DMS79 treated with DMSO at 0.1 percent for 48 hours (cell line): ENCODE results near the gene SCAPER.

Source experiments
- DNase-seq: peaks from one replicate; lab custom pipeline; 2025; lab: John Stamatoyannopoulos, UW

Gene SCAPER

DNA sequence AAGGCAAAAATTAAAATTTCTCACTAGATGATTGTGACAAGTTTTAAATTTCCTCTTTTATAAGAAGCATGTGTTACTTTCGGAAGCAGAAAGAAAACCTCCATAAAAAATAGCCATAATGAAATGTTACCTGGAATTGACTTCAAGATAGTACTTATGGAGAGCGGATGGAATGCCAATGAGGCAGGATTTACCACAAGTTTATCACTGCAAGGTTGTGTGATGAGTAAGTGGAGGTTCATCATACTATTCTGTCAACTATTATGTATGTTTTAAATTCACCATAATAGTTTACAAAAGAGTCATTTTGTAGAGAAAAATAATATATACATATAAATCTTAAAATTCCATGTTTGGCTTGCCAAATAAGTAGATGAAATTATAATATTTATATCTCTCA is 230.3 kb downstream of the SCAPER start:
- no peak for DNase-seq

GRCh38 chr15:76669521-76670207 is 235.5 kb downstream of the SCAPER start:
- no peak for DNase-seq

GRCh38 chr15:76668900-76669299 is 236.2 kb downstream of the SCAPER start:
- DNase-seq: no peak

GRCh38 chr15:76667943-76668715 is 237.0 kb downstream of the SCAPER start:
- no peak for DNase-seq

- DNase-seq: no peak
Observed at GRCh38 chr15:76664895-76665294, 240.2 kb downstream of the SCAPER start.

- no peak for DNase-seq
Observed at GRCh38 chr15:76664411-76664810, 240.7 kb downstream of the SCAPER start.

- DNase-seq: no peak
Observed at GRCh38 chr15:76663529-76663928, 241.6 kb downstream of the SCAPER start.

GRCh38 chr15:76648732-76649444 is 256.3 kb downstream of the SCAPER start:
- no peak for DNase-seq

GRCh38 chr15:76647612-76648011 is 257.5 kb downstream of the SCAPER start:
- no peak for DNase-seq

GRCh38 chr15:76644646-76645045 is 260.5 kb downstream of the SCAPER start:
- no peak for DNase-seq

DNA sequence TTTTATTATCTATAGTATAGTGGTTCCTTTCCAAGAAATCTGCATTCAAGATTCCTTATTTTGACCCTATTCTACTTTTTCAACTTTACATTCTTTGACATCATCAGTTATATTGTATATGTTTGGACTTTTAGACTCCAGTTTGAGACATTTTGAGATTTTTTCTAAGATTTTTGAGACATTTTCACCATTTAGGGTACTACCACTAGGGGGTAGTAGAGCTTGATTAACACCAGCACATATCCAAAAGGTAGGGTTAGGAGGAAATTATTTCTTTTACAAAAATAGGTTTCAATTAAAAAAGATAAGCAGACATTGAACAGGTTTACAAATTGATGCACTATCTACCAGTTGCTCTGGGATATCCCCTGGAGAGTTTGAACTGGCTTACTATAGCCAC is 262.5 kb downstream of the SCAPER start:
- no peak for DNase-seq

DNA sequence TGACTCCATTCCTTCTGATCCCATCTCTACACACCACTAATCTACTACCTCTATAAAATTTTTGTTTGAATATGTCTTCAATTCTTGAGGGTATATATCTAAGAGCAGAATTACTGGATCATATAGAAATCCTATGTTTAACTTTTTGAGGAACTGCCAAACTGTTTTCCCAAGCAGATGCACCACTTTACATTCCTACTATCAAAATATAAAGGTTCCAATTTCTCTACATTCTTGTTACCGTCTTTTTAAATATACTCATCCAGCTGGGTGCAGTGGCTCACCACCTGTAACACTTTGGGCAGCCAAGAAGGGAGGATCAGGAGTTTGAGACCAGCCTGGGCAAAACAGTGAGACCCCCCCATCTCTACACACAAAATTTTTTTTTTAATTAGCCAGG is 268.0 kb downstream of the SCAPER start:
- DNase-seq: no peak

DNA sequence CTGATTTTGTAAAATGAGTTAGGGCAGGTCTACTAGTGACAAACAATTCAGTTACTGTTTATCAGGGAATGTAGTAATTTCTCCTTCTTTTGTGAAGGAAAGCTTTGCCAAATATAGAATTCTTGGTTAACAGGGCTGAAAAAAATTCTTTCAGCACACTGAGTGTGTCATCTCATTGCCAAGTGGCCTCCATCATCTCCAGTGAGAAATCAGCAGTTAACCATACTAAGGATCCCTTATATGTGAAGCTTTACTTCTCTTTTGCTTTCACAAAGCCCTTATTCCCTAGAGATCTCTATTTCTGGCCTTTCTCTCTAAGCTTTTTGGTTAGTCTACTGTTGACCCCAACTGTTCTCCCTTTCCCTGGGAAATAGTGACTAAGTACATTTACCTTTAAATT is 269.1 kb downstream of the SCAPER start:
- no peak for DNase-seq

DNA sequence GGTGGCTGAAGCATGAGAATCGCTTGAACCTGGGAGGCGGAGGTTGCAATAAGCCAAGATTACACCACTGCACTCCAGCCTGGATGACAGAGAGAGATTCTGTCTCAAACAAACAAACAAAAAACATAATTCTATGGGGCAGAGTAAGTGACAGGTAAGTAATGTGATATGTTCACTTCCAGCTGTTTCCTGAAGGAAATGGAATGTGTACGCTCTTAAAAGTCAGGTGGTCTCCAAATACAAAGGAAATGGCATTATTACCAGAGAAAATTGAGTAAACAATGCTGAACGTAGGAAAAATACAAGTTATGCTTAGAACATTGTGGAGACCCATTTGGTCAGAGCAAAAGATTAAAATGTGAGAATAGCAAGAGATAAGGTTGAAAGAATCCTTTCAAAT is 278.5 kb downstream of the SCAPER start:
- DNase-seq: no peak

DNA sequence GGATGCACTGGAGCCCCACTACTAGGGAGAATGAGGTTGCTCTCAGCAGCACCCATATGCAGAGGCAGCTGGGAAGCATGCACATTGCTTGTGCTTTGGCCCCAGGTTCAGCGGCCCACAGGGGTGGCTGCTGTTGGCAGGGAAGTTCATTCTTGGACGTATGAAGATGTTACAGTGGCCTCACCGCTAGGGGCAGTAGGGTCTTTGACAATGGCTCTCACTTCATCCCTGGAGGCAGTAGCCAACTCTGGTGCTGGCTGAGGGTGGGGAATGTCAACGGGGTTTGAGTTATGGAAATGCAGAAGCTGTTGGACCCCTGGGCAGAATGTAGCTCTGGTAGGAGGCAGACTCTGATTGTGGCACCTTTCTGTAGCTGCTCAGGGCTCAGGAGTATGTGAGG is 279.9 kb downstream of the SCAPER start:
- DNase-seq: no peak

DNA sequence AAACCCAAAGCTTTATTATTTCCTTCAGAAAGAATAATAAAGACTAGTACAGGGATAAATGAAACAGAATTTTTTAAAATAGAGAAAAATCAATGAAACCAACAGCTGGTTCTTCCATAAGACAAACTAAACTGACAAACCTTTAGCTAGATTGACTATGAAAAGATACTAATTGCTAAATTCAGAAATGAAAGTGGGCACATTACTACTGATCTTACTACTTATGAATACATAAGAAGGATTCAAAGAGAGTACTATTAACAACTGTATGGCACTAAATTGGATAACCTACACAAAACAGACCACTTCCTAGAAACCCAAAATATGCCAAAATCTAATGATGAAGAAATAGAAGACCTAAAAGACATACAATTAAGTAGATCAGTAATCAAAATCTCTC is 290.4 kb downstream of the SCAPER start:
- DNase-seq: no peak

GRCh38 chr15:76588811-76589747 is 316.1 kb downstream of the SCAPER start:
- DNase-seq: no peak

DNA sequence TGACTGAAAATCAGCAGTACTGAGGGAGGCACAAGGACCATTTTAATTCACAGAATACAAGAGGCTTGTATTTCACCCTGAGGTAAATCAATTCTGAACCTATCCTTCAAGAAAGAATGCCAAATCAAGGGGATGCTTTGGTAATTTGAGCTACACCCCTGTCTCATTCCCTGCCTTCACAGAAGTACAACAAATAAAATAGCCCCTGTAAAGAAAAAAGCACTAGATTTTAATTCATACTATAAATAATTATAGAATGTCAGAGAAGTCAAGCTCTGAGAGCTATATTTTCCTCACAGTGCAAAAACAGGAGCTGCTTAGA is 319.6 kb downstream of the SCAPER start:
- no peak for DNase-seq

GRCh38 chr15:76584868-76585575 is 320.1 kb downstream of the SCAPER start:
- DNase-seq: no peak

- DNase-seq: no peak
Observed at GRCh38 chr15:76582550-76582949, 322.6 kb downstream of the SCAPER start.

- DNase-seq: no peak
Observed at GRCh38 chr15:76577879-76578512, 327.1 kb downstream of the SCAPER start.
